Measurements from ENCODE around the gene KRTAP26-1.

Gene KRTAP26-1

GRCh38 chr21:30326390-30326789 lies 6.3 kb upstream of the KRTAP26-1 start:
- no peak for TF ChIP-seq PATZ1 (CRISPR knock-in tag; IDR thresholded peaks at IDR 0.05; ENCODE audit: borderline replicate concordance)
- TF ChIP-seq ISL1 (CRISPR knock-in tag; IDR thresholded peaks at IDR 0.05): no peak
- no peak for TF ChIP-seq POU6F1 (CRISPR knock-in tag; IDR thresholded peaks at IDR 0.05; ENCODE audit: borderline replicate concordance, low read depth)
- TF ChIP-seq RARB (CRISPR knock-in tag; IDR thresholded peaks at IDR 0.05): no peak
- no peak for TF ChIP-seq ZNF70 (CRISPR knock-in tag; IDR thresholded peaks at IDR 0.05)
- TF ChIP-seq ARNTL (CRISPR knock-in tag; IDR thresholded peaks at IDR 0.05; ENCODE audit: borderline replicate concordance, low read depth): no peak
- ATAC-seq: no peak

- ATAC-seq: no peak
- TF ChIP-seq TCF4 (CRISPR knock-in tag; IDR thresholded peaks at IDR 0.05; ENCODE audit: borderline replicate concordance) (no peak), ZNF70 (CRISPR knock-in tag; IDR thresholded peaks at IDR 0.05) (no peak), ARNTL (CRISPR knock-in tag; IDR thresholded peaks at IDR 0.05; ENCODE audit: borderline replicate concordance, low read depth) (no peak), SNAI2 (CRISPR knock-in tag; IDR thresholded peaks at IDR 0.05) (no peak), CREB5 (CRISPR knock-in tag; IDR thresholded peaks at IDR 0.05; ENCODE audit: low read depth) (no peak), ZNF8 (CRISPR knock-in tag; IDR thresholded peaks at IDR 0.05) (no peak)
Measured at GRCh38 chr21:30315701-30316100, 4.4 kb downstream of the KRTAP26-1 start.

GRCh38 chr21:30306884-30307283 lies 13.2 kb downstream of the KRTAP26-1 start:
- TF ChIP-seq CSRNP3 (CRISPR knock-in tag; IDR thresholded peaks at IDR 0.05) (no peak), PPARA (CRISPR knock-in tag; IDR thresholded peaks at IDR 0.05; ENCODE audit: borderline replicate concordance) (no peak), ZNF8 (CRISPR knock-in tag; IDR thresholded peaks at IDR 0.05) (no peak), SNAI2 (CRISPR knock-in tag; IDR thresholded peaks at IDR 0.05) (no peak), PATZ1 (CRISPR knock-in tag; IDR thresholded peaks at IDR 0.05; ENCODE audit: borderline replicate concordance) (no peak), ZNF70 (CRISPR knock-in tag; IDR thresholded peaks at IDR 0.05) (no peak), ISL1 (CRISPR knock-in tag; IDR thresholded peaks at IDR 0.05) (no peak), TOX (CRISPR knock-in tag; IDR thresholded peaks at IDR 0.05; ENCODE audit: borderline replicate concordance) (no peak), ESRRG (CRISPR knock-in tag; IDR thresholded peaks at IDR 0.05) (no peak), POU6F1 (CRISPR knock-in tag; IDR thresholded peaks at IDR 0.05; ENCODE audit: borderline replicate concordance, low read depth) (no peak), ZNF565 (CRISPR knock-in tag; conservative IDR thresholded peaks at IDR 0.05; ENCODE audit: low read depth) (no peak), OSR1 (CRISPR knock-in tag; IDR thresholded peaks at IDR 0.05) (no peak), ZC3H10 (CRISPR knock-in tag; IDR thresholded peaks at IDR 0.05) (no peak), RARB (CRISPR knock-in tag; IDR thresholded peaks at IDR 0.05) (no peak), ZFP3 (CRISPR knock-in tag; IDR thresholded peaks at IDR 0.05) (no peak), BACH2 (CRISPR knock-in tag; IDR thresholded peaks at IDR 0.05; ENCODE audit: borderline replicate concordance) (no peak), CSDC2 (CRISPR knock-in tag; IDR thresholded peaks at IDR 0.05) (no peak), TSHZ2 (CRISPR knock-in tag; IDR thresholded peaks at IDR 0.05) (no peak)
- no peak for ATAC-seq
